K562 (cell line): ENCODE data around the gene KRTCAP2. TPM values are rescaled to one million over a fixed set of nuclear protein-coding genes. Genes with fewer than 3 reads are reported as not detected.

ENCODE experiments used
- ATF7 ChIP-seq: fragments of 450-650 bp; IDR thresholded peaks from 2 replicates; pipeline ENCODE4 v1.7.1; 2014; ENCODE audit warnings: mild to moderate bottlenecking, moderate library complexity
- CBX1 ChIP-seq: sonication (generic); IDR thresholded peaks from 2 replicates; pipeline ENCODE4 v1.6.1; 2016; ENCODE audit warnings: antibody characterized with exemption, low read depth, mild to moderate bottlenecking
- E2F3 ChIP-seq: fragments of 250-450 bp; sonication (Bioruptor Pico); IDR thresholded peaks from 2 replicates; pipeline ENCODE4 v1.4.0; 2020; ENCODE audit warnings: mild to moderate bottlenecking
- EZH2 ChIP-seq: IDR thresholded peaks from 2 replicates; pipeline ENCODE4 v1.6.1; 2012; ENCODE audit warnings: low read depth, mild to moderate bottlenecking, inconsistent platforms, low read length, borderline replicate concordance
- FOXM1 ChIP-seq, 2 experiments: fragments of 450-650 bp in 1 of 2; sonication (generic) in 1 of 2; formaldehyde crosslinking in 1 of 2; IDR thresholded peaks; 2 replicates each; pipeline versions ENCODE4 v1.6.1 to v1.9.0; 2017 to 2022; ENCODE audit warnings: low read depth in 2 of 2, mild to moderate bottlenecking in 2 of 2, missing genetic modification reagents in 1 of 2, moderate library complexity in 1 of 2
- KLF13 ChIP-seq: fragments of 450-650 bp; IDR thresholded peaks from 2 replicates; pipeline ENCODE4 v1.6.1; 2016; ENCODE audit warnings: missing genetic modification characterization, low read depth, mild to moderate bottlenecking, missing compliant biosample characterization, moderate library complexity, borderline replicate concordance
- NUFIP1 ChIP-seq: fragments of 450-650 bp; IDR thresholded peaks from 2 replicates; pipeline ENCODE4 v1.6.1; 2018; ENCODE audit not compliant: partially characterized antibody
- RCOR1 ChIP-seq, 2 experiments: IDR thresholded peaks; 2 replicates each; pipeline ENCODE4 v1.6.1; 2012; ENCODE audit warnings: low read depth in 2 of 2, low read length in 2 of 2, borderline replicate concordance in 1 of 2, improper control_type of control experiment in 1 of 2
- SAFB ChIP-seq: fragments of 200-400 bp; formaldehyde crosslinking; IDR thresholded peaks from 2 replicates; pipeline ENCODE4 v1.6.1; 2017; ENCODE audit warnings: low read depth, low read length, borderline replicate concordance
- SRSF9 ChIP-seq: fragments of 200-400 bp; formaldehyde crosslinking; IDR thresholded peaks from 2 replicates; pipeline ENCODE4 v1.6.1; 2017; ENCODE audit warnings: low read depth, low read length, borderline replicate concordance
- TSC22D4 ChIP-seq: fragments of 450-650 bp; IDR thresholded peaks from 2 replicates; pipeline ENCODE4 v1.6.1; 2016; ENCODE audit warnings: missing genetic modification characterization, missing biosample characterization, control low read depth
- ZFP36 ChIP-seq: fragments of 150-350 bp; IDR thresholded peaks from 2 replicates; pipeline ENCODE4 v1.6.1; 2018; ENCODE audit warnings: low read length, low read depth; ENCODE audit not compliant: partially characterized antibody
- ZNF282 ChIP-seq: sonication (generic); formaldehyde crosslinking; IDR thresholded peaks from 2 replicates; pipeline ENCODE4 v1.8.1; 2023; ENCODE audit warnings: missing genetic modification reagents
- ZNF551 ChIP-seq: fragments of 250-450 bp; sonication (Bioruptor Pico); IDR thresholded peaks from 2 replicates; pipeline ENCODE4 v1.5.0; 2021; ENCODE audit warnings: mild to moderate bottlenecking, moderate library complexity
- ZNF764 ChIP-seq: fragments of 250-450 bp; sonication (Bioruptor Pico); IDR thresholded peaks from 2 replicates; pipeline ENCODE4 v1.4.0; 2020; ENCODE audit warnings: low read depth, mild to moderate bottlenecking, moderate library complexity
- polyA plus RNA-seq, 8 experiments: library from polyadenylated mRNA; depleted of rRNA in 4 of 8; stranded (reverse) in 5 of 8; unstranded in 3 of 8; fragments of >200 nt; fragmentation: Nextera tagmentation in 2 of 8; fragmentation: Illumina TruSeq in 1 of 8; extraction: Ambion mirVana in 2 of 8; extraction: Trizol in 1 of 8; gene quantifications; 2 replicates each; pipeline versions ENCODE4 v1.2.1 to v1.2.3, GENCODE V29; 2011 to 2014; ENCODE audit warnings: inconsistent platforms in 1 of 8, missing spikeins in 1 of 8
- total RNA-seq, 7 experiments: library from RNA; depleted of rRNA in 6 of 7; stranded (reverse); fragments of >200 nt in 6 of 7; fragmentation: Illumina TruSeq in 2 of 7; extraction: Trizol in 2 of 7; gene quantifications; 2 replicates each; pipeline versions ENCODE4 v1.2.1 to v1.2.3, GENCODE V29; 2011 to 2021; ENCODE audit warnings: low replicate concordance in 1 of 7
- TF ChIP-seq, protein P1 (sequence below): fragments of 200-800 bp; sonication (Bioruptor generic); IDR thresholded peaks from 2 replicates; pipeline ENCODE4 v1.6.1; 2017; ENCODE audit warnings: missing genetic modification characterization, missing compliant biosample characterization
- TF ChIP-seq, protein P2 (sequence below): fragments of 250-450 bp; sonication (Bioruptor Pico); IDR thresholded peaks from 2 replicates; pipeline ENCODE4 v1.4.0; 2020; ENCODE audit warnings: mild to moderate bottlenecking
- TF ChIP-seq, protein P3 (sequence below): fragments of 450-650 bp; formaldehyde crosslinking; IDR thresholded peaks from 2 replicates; pipeline ENCODE4 v1.4.0; 2022; ENCODE audit warnings: missing genetic modification characterization
- TF ChIP-seq, protein P4 (sequence below): sonication (generic); formaldehyde crosslinking; IDR thresholded peaks from 2 replicates; pipeline ENCODE4 v1.8.0; 2022; ENCODE audit warnings: mild to moderate bottlenecking, missing genetic modification reagents

The KRTCAP2 gene
- total and polyA plus RNA-seq, 9 of the 15 experiments (the other 6 are each of a cell fraction or from before 2014, with no cell fraction given), result 126 to 436 (median 244) TPM

DNA sequence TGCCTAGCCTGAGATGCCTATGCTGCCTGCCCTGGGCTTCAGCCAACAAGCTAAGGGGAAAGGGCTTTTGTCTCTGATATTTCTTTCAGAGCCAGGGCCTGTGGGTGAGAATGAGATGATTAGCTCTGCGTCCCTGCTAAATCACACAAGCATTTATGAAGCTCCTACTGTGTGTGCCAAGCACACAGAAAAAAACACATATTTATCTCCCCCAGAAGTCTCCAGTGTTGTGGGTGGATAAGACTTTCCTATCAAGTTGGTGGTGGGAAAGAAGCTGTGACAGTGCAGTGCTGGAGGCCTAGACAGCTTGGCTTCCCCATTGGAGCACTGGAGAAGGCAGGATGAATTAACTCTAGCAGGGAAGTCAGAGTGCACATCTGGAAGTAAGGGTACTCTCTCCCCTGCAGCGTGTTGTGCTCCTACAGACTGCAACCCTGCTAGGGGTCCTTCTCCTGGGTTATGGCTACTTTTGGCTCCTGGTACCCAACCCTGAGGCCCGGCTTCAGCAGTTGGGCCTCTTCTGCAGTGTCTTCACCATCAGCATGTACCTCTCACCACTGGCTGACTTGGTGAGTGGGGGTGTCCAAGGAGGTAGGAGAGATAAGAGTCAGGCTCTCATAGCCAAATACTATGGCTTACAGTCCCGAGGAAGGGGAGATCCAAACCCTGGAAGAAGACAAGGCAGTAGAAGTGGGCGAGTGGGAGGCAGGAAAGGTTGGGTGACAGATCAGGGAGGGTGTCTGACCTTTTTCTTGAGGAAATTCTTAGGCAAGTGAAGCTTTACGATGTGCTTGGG lies 35.8 kb downstream of the KRTCAP2 start (continued):
- TF ChIP-seq, protein P1, sequence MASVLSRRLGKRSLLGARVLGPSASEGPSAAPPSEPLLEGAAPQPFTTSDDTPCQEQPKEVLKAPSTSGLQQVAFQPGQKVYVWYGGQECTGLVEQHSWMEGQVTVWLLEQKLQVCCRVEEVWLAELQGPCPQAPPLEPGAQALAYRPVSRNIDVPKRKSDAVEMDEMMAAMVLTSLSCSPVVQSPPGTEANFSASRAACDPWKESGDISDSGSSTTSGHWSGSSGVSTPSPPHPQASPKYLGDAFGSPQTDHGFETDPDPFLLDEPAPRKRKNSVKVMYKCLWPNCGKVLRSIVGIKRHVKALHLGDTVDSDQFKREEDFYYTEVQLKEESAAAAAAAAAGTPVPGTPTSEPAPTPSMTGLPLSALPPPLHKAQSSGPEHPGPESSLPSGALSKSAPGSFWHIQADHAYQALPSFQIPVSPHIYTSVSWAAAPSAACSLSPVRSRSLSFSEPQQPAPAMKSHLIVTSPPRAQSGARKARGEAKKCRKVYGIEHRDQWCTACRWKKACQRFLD (CRISPR knock-in tag), result no peak
- TF ChIP-seq ATF7 (0 out of 2 replicates have a peak, but pooled peaks have one; percentile 13), ZNF551 (CRISPR knock-in tag) (no peak), ZNF764 (CRISPR knock-in tag) (no peak), NUFIP1 (no peak), ZFP36 (no peak), FOXM1 (IDR thresholded peaks at IDR 0.05; ENCODE audit: low read depth) (no peak), FOXM1 (CRISPR knock-in tag; IDR thresholded peaks at IDR 0.05; ENCODE audit: low read depth) (no peak), RCOR1 (IDR thresholded peaks at IDR 0.05; ENCODE audit: borderline replicate concordance in 1 of 2, low read depth in 2 of 2, low read length in 2 of 2) (peak; percentile 58 to 77; a peak in 3 of 4 replicates), TSC22D4 (tag) (no peak), SAFB (no peak), SRSF9 (no peak), E2F3 (CRISPR knock-in tag) (no peak), EZH2 (no peak), ZNF282 (CRISPR knock-in tag) (no peak), CBX1 (no peak), KLF13 (no peak)
- TF ChIP-seq, protein P2, sequence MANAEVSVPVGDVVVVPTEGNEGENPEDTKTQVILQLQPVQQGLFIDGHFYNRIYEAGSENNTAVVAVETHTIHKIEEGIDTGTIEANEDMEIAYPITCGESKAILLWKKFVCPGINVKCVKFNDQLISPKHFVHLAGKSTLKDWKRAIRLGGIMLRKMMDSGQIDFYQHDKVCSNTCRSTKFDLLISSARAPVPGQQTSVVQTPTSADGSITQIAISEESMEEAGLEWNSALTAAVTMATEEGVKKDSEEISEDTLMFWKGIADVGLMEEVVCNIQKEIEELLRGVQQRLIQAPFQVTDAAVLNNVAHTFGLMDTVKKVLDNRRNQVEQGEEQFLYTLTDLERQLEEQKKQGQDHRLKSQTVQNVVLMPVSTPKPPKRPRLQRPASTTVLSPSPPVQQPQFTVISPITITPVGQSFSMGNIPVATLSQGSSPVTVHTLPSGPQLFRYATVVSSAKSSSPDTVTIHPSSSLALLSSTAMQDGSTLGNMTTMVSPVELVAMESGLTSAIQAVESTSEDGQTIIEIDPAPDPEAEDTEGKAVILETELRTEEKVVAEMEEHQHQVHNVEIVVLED, result no peak
- TF ChIP-seq, protein P3, sequence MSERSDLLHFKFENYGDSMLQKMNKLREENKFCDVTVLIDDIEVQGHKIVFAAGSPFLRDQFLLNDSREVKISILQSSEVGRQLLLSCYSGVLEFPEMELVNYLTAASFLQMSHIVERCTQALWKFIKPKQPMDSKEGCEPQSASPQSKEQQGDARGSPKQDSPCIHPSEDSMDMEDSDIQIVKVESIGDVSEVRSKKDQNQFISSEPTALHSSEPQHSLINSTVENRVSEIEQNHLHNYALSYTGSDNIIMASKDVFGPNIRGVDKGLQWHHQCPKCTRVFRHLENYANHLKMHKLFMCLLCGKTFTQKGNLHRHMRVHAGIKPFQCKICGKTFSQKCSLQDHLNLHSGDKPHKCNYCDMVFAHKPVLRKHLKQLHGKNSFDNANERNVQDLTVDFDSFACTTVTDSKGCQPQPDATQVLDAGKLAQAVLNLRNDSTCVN, result 0 out of 2 replicates have a peak, but pooled peaks have one; percentile 36
- TF ChIP-seq, protein P4, sequence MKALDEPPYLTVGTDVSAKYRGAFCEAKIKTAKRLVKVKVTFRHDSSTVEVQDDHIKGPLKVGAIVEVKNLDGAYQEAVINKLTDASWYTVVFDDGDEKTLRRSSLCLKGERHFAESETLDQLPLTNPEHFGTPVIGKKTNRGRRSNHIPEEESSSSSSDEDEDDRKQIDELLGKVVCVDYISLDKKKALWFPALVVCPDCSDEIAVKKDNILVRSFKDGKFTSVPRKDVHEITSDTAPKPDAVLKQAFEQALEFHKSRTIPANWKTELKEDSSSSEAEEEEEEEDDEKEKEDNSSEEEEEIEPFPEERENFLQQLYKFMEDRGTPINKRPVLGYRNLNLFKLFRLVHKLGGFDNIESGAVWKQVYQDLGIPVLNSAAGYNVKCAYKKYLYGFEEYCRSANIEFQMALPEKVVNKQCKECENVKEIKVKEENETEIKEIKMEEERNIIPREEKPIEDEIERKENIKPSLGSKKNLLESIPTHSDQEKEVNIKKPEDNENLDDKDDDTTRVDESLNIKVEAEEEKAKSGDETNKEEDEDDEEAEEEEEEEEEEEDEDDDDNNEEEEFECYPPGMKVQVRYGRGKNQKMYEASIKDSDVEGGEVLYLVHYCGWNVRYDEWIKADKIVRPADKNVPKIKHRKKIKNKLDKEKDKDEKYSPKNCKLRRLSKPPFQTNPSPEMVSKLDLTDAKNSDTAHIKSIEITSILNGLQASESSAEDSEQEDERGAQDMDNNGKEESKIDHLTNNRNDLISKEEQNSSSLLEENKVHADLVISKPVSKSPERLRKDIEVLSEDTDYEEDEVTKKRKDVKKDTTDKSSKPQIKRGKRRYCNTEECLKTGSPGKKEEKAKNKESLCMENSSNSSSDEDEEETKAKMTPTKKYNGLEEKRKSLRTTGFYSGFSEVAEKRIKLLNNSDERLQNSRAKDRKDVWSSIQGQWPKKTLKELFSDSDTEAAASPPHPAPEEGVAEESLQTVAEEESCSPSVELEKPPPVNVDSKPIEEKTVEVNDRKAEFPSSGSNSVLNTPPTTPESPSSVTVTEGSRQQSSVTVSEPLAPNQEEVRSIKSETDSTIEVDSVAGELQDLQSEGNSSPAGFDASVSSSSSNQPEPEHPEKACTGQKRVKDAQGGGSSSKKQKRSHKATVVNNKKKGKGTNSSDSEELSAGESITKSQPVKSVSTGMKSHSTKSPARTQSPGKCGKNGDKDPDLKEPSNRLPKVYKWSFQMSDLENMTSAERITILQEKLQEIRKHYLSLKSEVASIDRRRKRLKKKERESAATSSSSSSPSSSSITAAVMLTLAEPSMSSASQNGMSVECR, result no peak
